GM23338 (cell line): ENCODE data around the gene NPW. TPM values are rescaled to one million over a fixed set of nuclear protein-coding genes. Genes with fewer than 3 reads are reported as not detected.

Experiments used
- ATAC-seq: fragments of 200-7000 bp; cut with Tn5 transposase; 3 replicates; pipeline ENCODE4 v1.9.1; 2020
- DNase-seq: peaks from one replicate; pipeline ENCODE4 v3.0.0-alpha.2; 2015; ENCODE audit warnings: low spot score
- H2AFZ ChIP-seq: fragments of 200-600 bp; sonication (generic); 2 replicates; pipeline ENCODE4 v1.8.0; 2016; ENCODE audit warnings: antibody characterized with exemption, mild to moderate bottlenecking, moderate library complexity
- H3F3A ChIP-seq: fragments of 200-600 bp; sonication (generic); replicated peaks from 2 replicates; pipeline ENCODE4 v1.8.0; 2017; ENCODE audit warnings: antibody characterized with exemption, mixed run types, low read depth
- H3K27ac ChIP-seq: fragments of 200-600 bp; sonication (generic); 2 replicates; pipeline ENCODE4 v1.6.1; 2016; ENCODE audit warnings: low read depth
- H3K27me3 ChIP-seq: fragments of 200-600 bp; sonication (generic); 2 replicates; pipeline ENCODE4 v1.8.0; 2016; ENCODE audit warnings: mild to moderate bottlenecking, mixed run types, moderate library complexity; ENCODE audit not compliant: insufficient read depth
- H3K36me3 ChIP-seq: fragments of 200-600 bp; sonication (generic); 2 replicates; pipeline ENCODE4 v1.8.0; 2016; ENCODE audit warnings: mild to moderate bottlenecking; ENCODE audit not compliant: insufficient read depth
- H3K4me1 ChIP-seq: fragments of 200-600 bp; sonication (generic); 2 replicates; pipeline ENCODE4 v1.8.0; 2016; ENCODE audit warnings: mild to moderate bottlenecking, moderate library complexity; ENCODE audit not compliant: insufficient read depth
- H3K4me2 ChIP-seq: fragments of 200-600 bp; sonication (generic); 2 replicates; pipeline ENCODE4 v1.7.1; 2017; ENCODE audit warnings: mixed run types
- H3K4me3 ChIP-seq: fragments of 200-600 bp; sonication (generic); 2 replicates; pipeline ENCODE4 v1.6.1; 2016; ENCODE audit warnings: mixed run types
- H3K79me2 ChIP-seq: fragments of 200-600 bp; sonication (generic); replicated peaks from 2 replicates; pipeline ENCODE4 v1.8.0; 2017; ENCODE audit warnings: mild to moderate bottlenecking; ENCODE audit not compliant: insufficient read depth
- H3K9me2 ChIP-seq: fragments of 200-600 bp; sonication (generic); 2 replicates; pipeline ENCODE4 v1.8.0; 2017; ENCODE audit not compliant: insufficient read depth
- H4K20me1 ChIP-seq: fragments of 200-600 bp; sonication (generic); replicated peaks from 2 replicates; pipeline ENCODE4 v1.8.0; 2017; ENCODE audit warnings: mild to moderate bottlenecking; ENCODE audit not compliant: insufficient read depth
- H3K27ac Mint-ChIP-seq: 2 replicates; pipeline ENCODE4 v1.8.0; 2020; ENCODE audit warnings: inconsistent platforms, mild to moderate bottlenecking, moderate library complexity, mixed read lengths
- H3K27me3 Mint-ChIP-seq: 3 replicates; pipeline ENCODE4 v1.8.0; 2022; ENCODE audit warnings: low read depth, mild to moderate bottlenecking, moderate library complexity, mixed read lengths, inconsistent platforms; ENCODE audit not compliant: insufficient read depth, poor library complexity
- H3K36me3 Mint-ChIP-seq: 3 replicates; pipeline ENCODE4 v1.8.0; 2021; ENCODE audit warnings: low read depth, mild to moderate bottlenecking, inconsistent platforms, moderate library complexity, mixed read lengths
- H3K4me1 Mint-ChIP-seq: 3 replicates; pipeline ENCODE4 v1.8.0; 2020; ENCODE audit warnings: mild to moderate bottlenecking, inconsistent platforms, mixed read lengths
- H3K4me3 Mint-ChIP-seq: 3 replicates; pipeline ENCODE4 v1.8.0; 2021; ENCODE audit warnings: moderate library complexity, mild to moderate bottlenecking, inconsistent platforms, mixed read lengths
- H3K9me3 Mint-ChIP-seq: 3 replicates; pipeline ENCODE4 v1.8.0; 2020; ENCODE audit warnings: moderate library complexity, mild to moderate bottlenecking, inconsistent platforms, mixed read lengths
- EZH2 ChIP-seq: fragments of 200-600 bp; sonication (generic); IDR thresholded peaks from one replicate; pipeline ENCODE4 v1.8.0; 2017; ENCODE audit warnings: antibody characterized with exemption, mild to moderate bottlenecking, low read depth; ENCODE audit not compliant: unreplicated experiment
- EZH2phosphoT487 ChIP-seq: fragments of 200-600 bp; sonication (generic); IDR thresholded peaks from one replicate; pipeline ENCODE4 v1.8.1; 2018; ENCODE audit warnings: antibody characterized with exemption; ENCODE audit not compliant: unreplicated experiment
- JUNB ChIP-seq: IDR thresholded peaks from one replicate; pipeline ENCODE4 v1.6.1; 2016; ENCODE audit warnings: antibody characterized with exemption; ENCODE audit not compliant: unreplicated experiment
- NANOG ChIP-seq: IDR thresholded peaks from 2 replicates; pipeline ENCODE4 v1.6.1; 2016; ENCODE audit warnings: antibody characterized with exemption, borderline replicate concordance
- STAT1 ChIP-seq: IDR thresholded peaks from one replicate; pipeline ENCODE4 v1.6.1; 2016; ENCODE audit warnings: antibody characterized with exemption; ENCODE audit not compliant: unreplicated experiment
- ZNF331 ChIP-seq: fragments of 250-450 bp; sonication (Bioruptor Pico); IDR thresholded peaks from 2 replicates; pipeline ENCODE4 v1.5.0; 2020; ENCODE audit warnings: low read depth, mild to moderate bottlenecking, moderate library complexity
- ZNF462 ChIP-seq: fragments of 250-450 bp; sonication (Bioruptor Pico); IDR thresholded peaks from 2 replicates; pipeline ENCODE4 v1.5.0; 2020; ENCODE audit warnings: mild to moderate bottlenecking, moderate library complexity
- polyA plus RNA-seq: library from polyadenylated mRNA; unstranded; fragments of >200 nt; fragmentation: Nextera tagmentation; extraction: Ambion mirVana; gene quantifications from 2 replicates; pipeline ENCODE4 v1.2.1, GENCODE V29; 2016
- total RNA-seq: library from RNA; depleted of rRNA; stranded (reverse); fragments of >200 nt; shearing (Covaris generic); gene quantifications from 2 replicates; pipeline ENCODE4 v1.2.3, GENCODE V29; 2014

NPW gene
- total and polyA plus RNA-seq, 2 experiments from 2014 or later, result 4.5 to 37.6 TPM

GRCh38 chr16:2002406-2003230, 17.0 kb upstream of the NPW start:
- Histone ChIP-seq H3F3A (peaks cover 23% of the 10 kb centered on the region; the same call in 1 of the 2 replicates), H4K20me1 (peaks cover 27% of the 10 kb centered on the region), H3K9me2 (no peaks in the 10 kb centered on the region), H3K79me2 (peaks cover 25% of the 10 kb centered on the region), H3K4me2 (no peak overlapping the region), H3K4me1 (peaks cover 8% of the 10 kb centered on the region; the same call in 1 of the 2 replicates), H3K27ac (no peak overlapping the region), H3K27me3 (no peaks in the 10 kb centered on the region), H3K4me3 (no peak overlapping the region), H3K36me3 (no peaks in the 10 kb centered on the region; the same call in 1 of the 2 replicates), H2AFZ (no peak overlapping the region)
- ATAC-seq (no peak), DNase-seq (no peak)
- H3K9me3 Mint-ChIP-seq, result no peaks in the 10 kb centered on the region
- H3K27me3 Mint-ChIP-seq, result peaks cover 4% of the 10 kb centered on the region
- TF ChIP-seq NANOG (no peak), ZNF462 (CRISPR knock-in tag) (no peak), EZH2phosphoT487 (no peak), JUNB (no peak)
- no peak overlapping the region for H3K27ac Mint-ChIP-seq
- H3K4me3 Mint-ChIP-seq, result no peak overlapping the region
- H3K36me3 Mint-ChIP-seq, result peaks cover 27% of the 10 kb centered on the region
- H3K4me1 Mint-ChIP-seq, result peaks cover 20% of the 10 kb centered on the region

- H3K27me3 Mint-ChIP-seq, result peaks cover 8% of the 10 kb centered on the region
- H3K4me1 ChIP-seq, result peaks cover 12% of the 10 kb centered on the region
- TF ChIP-seq EZH2 (no peak), ZNF331 (CRISPR knock-in tag) (no peak), EZH2phosphoT487 (no peak), STAT1 (no peak)
These were observed 16.3 kb upstream of the NPW start for GRCh38 chr16:2003231-2003826.

More at GRCh38 chr16:2003231-2003826, 16.3 kb upstream of the NPW start:
- Mint-ChIP-seq H3K27ac (no peak overlapping the region), H3K4me1 (peaks cover 27% of the 10 kb centered on the region), H3K4me3 (no peak overlapping the region), H3K36me3 (peaks cover 25% of the 10 kb centered on the region), H3K9me3 (no peaks in the 10 kb centered on the region)
- ATAC-seq (no peak), DNase-seq (no peak)
- peaks cover 34% of the 10 kb centered on the region for H4K20me1 ChIP-seq
- no peaks in the 10 kb centered on the region for H3K36me3 ChIP-seq
- no peaks in the 10 kb centered on the region for H3K9me2 ChIP-seq
- no peaks in the 10 kb centered on the region for H3K27me3 ChIP-seq
- H3K4me2 ChIP-seq, result no peak overlapping the region
- peaks cover 28% of the 10 kb centered on the region; the same call in 1 of the 2 replicates for H3F3A ChIP-seq
- no peak overlapping the region for H2AFZ ChIP-seq
- no peak overlapping the region for H3K4me3 ChIP-seq
- peaks cover 32% of the 10 kb centered on the region for H3K79me2 ChIP-seq
- no peak overlapping the region for H3K27ac ChIP-seq
